Stimulated activated CD8-positive, alpha-beta memory T cell treated with anti-CD3 and anti-CD28 coated beads, Interleukin-7, amount 100 ng/mL, for 24 hours (primary cell): ENCODE results near the gene FLNB.

Source experiments
- DNase-seq: peaks from one replicate; pipeline ENCODE4 v3.0.0-alpha.2; 2020; ENCODE audit warnings: low read depth

FLNB gene

DNA sequence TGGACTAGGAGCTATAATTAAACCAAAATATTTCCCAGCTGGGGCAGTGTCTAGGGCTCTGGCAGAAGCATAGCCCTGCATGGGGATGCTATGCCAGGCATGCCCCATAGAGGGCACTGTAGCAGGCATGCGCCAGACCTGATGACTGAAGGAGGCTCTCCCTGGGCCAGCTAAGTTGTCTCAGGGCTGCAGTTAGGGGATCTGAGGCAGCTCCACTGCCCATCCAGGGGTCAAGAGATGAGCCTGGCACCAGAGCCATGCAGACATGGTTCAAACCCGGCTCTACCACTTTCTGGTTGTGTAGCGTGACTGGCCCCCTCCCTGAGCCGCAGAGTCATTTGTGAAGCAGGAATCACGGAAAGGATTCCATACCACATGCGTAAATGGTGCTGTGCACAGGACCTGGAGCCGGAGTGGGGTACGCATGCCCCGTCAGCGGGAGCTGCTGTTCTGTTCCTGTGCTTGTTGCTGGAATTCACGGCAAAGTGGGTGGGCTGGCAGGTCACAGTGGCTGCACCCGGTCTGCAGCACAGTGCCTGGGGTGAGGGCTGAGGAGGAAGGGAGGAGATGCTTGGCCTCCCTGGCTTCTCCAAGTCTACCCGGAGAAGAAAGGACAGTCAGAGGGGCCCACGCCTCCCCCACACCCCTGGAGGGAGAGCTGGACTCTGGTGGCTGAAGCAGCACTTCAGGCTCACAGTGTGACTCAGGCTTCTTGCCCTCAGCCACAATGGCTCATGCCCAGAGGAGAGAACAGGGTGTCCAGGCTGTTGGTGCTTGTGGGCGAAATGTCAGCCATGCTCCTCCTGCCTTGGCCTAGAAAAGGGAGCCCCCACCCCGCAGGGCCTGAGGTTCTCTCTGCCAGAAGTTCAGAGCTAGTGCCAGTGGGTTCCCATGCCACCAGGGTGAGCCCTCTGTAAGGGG lies 159.5 kb downstream of the FLNB start:
- DNase-seq = peak; percentile 38

DNA sequence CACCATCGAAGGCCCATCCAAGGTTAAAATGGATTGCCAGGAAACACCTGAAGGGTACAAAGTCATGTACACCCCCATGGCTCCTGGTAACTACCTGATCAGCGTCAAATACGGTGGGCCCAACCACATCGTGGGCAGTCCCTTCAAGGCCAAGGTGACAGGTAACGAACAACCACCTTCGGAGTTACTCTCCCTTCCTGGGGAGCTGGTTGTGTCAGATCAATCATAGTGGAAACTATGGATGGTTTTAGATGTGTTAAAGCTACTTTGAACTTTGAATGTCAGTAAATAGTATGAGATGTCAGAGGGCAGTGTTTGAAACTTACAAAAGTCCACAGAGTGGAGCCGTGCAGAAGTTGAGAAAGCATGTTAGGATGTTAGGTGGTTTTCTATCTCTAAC lies 160.3 kb downstream of the FLNB start:
- no peak for DNase-seq

DNA sequence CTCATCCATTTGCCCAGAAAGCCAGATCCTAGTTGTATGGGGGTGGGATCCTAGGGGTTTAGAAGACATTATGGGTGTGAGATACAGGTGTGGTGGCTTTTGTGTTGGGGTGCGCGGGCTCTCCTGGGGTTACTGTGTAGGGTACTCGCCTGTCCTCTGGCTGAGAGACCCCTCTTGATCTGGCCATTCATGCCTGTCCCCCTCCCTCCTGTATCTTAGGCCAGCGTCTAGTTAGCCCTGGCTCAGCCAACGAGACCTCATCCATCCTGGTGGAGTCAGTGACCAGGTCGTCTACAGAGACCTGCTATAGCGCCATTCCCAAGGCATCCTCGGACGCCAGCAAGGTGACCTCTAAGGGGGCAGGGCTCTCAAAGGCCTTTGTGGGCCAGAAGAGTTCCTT lies 161.1 kb downstream of the FLNB start:
- DNase-seq = no peak

DNA sequence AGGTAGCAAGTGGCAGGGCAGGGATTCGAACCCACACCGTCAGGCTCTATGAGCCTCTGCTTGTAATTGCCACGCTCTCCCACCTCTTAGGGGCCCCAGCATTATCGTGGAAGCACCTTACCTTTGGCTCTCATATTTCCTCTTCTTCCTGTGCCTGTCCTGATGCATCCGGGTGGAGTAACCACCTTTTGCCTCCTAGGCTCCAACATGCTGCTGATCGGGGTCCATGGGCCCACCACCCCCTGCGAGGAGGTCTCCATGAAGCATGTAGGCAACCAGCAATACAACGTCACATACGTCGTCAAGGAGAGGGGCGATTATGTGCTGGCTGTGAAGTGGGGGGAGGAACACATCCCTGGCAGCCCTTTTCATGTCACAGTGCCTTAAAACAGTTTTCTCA lies 162.2 kb downstream of the FLNB start:
- DNase-seq = no peak

DNA sequence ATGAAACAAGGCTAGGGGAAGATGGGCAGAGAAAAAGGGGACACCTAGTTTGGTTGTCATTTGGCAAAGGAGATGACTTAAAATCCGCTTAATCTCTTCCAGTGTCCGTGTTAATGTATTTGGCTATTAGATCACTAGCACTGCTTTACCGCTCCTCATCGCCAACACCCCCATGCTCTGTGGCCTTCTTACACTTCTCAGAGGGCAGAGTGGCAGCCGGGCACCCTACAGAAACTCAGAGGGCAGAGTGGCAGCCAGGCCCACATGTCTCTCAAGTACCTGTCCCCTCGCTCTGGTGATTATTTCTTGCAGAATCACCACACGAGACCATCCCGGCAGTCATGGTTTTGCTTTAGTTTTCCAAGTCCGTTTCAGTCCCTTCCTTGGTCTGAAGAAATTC lies 162.9 kb downstream of the FLNB start:
- DNase-seq = no peak

DNA sequence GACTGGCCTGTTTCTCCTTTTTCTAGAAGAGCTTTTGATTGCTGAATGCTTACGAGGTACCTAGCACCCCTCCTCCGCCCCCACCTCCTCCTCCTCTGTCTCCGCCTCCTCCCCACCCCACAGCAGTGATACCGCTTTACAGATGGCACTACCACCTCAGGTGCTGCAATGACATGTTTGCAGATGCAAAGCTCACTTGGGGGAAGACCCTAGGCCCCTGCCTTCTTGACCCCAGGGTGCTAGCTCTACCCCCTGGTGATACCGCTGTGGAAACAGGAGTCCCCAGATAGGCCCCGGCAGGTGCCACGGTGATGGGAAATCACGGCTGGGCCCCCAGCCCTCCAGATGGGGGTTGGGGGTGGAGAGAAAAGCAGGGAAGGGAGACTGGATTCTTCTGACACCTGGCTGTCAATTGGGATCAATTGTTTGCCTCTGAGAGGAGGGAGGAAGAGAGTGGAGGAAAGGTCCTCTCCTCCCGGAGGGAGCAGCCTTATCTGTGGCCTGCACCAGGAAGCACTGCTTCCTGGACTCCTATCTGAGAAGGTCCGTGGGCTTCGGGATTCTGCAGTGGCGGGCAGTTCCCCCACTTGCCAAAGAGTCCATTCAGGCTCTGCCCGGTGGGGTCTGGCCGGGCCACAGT lies 164.9 kb downstream of the FLNB start:
- DNase-seq = no peak

DNA sequence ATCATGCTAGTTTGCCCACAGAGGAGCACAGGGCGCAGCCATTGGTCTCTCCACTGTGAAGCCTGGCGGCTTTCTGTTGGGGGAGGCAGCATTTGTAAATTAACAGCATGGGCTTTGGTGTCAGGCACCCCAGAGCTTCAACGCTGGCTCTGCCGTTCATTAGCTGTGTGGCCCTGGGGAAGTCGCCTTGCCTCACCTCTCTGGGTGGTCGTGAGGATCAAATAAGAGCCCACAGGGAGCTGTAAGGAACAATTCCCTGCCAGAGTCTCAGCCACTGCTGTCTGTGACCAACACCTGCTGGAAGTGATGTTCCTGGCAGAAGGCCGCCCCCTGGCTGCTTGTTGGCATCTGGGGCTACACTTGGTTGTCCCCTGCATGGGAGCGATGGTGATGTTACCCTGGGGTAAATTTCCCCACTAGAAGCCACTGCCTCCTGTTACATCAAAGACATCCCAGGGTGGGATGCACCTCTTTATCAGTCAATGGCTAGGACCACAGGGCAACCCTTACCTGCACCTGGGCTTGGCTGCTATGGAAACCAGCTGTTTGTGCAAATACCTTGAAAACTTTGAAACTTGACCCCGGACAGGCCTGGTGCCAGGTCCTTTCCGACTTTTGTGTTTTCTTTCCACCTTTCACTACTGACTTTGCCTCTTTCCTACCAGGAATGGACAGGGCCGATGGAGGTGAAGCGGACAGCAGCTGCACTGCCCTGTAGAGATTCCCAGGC lies 165.6 kb downstream of the FLNB start:
- DNase-seq = no peak

DNA sequence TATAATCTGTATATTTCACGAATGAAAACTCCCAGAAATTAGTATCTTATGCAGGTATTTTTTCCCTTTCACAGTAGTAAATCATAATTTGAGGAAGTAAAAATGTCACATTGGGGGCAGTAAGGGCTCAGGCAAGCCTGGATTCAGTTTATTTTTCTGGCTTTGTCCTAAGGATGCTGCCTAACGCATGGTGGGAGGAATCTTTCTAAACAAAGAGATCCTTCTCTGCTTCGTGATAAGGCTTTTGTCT lies 166.9 kb downstream of the FLNB start:
- no peak for DNase-seq

DNA sequence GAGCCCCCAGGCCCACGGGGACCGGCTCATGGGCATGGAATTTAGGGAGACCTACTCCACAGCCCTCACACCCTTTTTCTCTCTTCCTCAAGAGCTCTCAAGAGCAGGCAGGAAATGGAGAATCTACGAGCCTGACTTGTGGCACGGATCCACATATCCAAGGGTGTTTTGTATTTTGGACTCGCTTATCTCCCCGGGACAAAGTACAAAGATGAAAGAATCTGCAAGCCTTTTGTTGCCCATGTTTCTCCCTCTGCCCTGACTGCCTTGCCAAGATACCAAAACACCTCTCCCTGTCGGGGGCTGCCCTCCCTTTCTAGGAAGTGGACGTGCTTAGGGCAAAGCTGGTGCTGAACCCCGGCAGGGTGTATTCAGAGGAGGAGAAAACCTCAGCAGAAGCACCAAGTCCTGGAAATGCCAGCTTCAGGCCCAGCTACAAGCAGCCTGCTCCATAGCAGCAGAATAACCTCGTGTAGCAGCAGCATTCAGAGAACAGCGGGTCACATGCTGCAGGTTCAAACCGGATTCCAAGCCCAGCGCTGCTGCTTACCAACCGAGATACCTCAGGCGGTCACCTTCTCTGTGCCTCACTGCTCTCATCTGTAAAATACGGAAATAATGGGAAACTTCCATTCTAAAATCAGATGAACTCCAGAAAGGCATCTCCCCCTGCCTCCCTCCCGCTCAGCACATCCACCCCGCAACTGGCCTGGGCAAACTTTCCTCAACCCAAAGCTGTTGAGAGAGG lies 167.4 kb downstream of the FLNB start:
- DNase-seq = no peak

DNA sequence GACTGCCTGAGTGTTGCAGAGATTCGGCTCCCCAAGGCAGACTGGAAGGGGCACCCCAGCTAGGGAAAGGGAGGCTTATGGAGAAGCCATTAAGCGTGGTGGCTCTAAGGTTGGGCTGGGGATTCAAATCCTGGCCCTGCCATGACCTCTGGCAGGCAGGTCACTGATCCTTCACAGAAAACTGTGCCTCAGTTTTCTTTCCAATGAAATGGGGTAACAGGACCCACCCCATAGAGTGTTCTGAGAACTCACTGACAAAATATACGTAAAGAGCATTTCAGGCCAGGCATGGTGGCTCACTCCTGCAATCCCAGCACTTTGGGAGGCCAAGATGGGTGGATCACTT lies 167.9 kb downstream of the FLNB start:
- DNase-seq = no peak

DNA sequence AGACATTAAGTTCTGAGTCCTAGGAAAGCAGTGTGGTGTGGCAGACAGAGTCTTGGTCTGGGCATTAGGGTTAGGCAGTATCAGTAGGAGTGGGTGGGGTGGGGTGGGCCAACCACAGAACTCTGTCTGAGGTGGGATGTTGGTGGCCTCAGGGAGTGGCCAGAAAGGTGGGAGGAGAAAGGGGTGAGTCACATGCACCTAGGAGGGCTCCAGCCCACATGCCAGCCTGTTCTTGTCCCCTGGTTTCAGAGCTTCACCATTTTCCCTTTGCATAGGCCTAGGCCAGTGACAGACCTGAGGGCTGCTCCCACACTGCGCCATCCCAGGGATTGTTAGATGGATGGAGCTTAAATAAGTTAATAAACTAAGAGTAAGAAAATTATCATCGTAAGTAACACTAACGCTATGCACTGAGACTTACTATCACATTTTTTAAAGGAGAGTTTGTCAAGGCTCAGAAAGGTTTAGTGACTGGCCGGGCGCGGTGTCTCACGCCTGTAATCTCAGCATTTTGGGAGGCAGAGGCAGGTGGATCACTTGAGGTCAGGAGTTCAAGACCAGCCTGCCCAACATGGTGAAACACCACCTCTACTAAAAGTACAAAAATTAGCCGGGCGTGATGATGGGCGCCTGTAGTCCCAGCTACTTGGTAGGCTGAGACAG lies 168.7 kb downstream of the FLNB start:
- no peak for DNase-seq

DNA sequence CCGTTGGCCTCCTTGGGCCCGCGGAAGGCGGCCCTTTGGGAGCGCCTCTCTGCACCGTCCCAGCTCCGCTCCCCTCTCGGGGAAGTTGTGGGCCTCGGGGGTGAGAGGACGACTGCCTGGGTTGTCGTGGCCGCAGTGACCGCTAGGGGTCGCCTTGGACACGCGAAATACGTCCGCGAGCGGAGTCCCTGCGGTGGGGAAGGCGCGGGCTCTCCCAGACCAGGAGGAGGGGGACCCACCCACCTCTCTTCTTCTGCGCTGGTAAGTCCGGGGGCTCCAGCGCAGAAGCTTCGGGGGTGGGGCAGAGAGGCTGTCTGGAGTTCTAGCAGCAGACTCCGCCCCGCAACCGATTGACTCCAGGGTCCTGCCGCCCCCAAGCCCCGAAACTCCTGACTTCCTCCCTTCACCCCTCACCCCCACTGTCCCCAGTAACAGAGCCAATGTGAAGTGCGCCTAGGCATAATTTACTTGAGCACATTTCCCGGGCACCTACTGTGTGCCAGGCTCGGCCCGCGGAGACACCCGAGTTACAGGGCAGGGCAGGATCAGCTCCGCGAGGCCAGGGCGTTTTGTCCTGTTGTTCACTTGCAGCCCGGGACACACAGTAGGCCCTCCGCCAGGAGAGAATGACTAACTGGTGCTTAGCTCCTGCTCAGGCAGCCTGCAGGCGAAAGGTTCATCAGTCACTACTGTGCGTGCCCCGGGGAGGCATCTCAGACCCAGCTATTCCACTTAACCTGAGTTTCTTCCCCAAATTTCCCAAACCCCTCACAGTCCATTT lies 169.7 kb downstream of the FLNB start:
- peak; percentile 89 for DNase-seq

DNA sequence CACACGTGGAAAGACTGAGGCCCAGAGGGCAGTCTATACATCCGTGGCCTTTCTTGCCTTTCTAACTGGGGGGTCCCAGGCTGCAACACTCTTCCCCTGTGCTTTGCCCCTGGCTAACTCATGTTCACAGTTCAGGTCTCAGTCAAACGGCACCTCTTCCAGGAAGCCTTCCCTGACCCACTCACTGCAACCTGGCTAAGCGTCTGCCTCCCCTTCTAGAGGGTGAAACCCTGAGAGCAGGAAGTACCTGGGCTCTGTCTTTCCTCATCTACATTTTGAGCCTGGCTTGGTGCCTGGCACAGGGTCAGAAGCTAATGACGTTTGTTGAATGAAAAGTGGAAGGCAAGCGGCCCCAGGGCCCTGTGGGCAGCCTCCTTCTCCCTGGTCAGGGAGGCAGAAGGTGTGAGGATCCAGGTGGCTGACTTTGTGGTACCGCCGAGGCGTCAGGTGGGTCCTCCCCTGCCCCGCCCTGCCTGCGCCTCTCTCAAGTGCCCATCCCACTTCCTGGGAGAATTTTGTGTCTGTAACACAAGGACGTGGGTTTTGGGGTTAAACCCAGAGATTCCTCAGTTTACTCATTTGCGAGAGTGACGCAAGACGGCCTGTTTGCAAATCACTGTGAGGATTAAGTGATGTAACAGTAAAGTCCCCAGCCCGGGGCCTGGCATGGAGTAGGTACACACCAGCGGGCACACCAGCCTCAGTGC lies 170.5 kb downstream of the FLNB start:
- DNase-seq = no peak

DNA sequence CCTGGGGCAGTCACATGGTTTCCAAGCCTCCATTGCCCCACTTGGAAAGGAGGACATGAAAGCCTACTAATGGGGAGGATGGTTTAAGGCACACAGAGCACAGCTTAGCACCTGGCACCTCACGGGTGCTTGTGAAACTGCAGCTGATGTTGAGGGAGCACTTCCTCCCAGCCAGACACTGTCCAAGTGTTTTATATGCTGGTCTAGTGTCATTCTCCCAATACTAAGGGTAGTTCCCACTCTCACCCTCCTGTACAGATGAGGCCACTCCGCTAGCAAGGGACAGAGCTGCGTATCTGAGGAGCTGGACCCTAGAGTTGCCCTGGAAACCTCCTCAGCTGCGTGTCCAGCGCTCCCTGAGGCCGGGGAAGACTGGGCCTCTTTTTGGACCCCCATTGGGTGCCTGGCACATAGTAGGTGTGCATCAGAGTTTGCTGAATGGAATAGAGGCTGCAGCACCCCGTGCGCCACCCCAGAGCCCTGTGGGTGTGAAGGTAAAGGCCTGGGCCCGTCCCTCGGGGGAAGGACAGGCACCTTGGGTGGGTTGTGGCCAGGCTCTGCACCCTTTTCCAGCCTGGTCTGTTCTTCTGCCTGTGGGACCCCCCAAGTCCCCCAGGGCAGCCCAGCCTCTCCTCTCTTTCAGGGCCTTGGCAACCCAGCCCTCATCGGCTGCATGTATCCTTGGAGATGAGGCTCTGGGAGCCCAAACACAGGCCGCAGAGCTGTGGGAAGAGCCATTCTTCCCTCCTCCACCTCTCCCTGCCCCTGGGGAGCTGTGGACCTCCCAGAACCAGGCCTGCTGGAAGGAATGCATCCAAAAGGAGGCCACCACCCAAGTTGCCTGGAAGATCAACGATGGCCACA lies 171.2 kb downstream of the FLNB start:
- no peak for DNase-seq

DNA sequence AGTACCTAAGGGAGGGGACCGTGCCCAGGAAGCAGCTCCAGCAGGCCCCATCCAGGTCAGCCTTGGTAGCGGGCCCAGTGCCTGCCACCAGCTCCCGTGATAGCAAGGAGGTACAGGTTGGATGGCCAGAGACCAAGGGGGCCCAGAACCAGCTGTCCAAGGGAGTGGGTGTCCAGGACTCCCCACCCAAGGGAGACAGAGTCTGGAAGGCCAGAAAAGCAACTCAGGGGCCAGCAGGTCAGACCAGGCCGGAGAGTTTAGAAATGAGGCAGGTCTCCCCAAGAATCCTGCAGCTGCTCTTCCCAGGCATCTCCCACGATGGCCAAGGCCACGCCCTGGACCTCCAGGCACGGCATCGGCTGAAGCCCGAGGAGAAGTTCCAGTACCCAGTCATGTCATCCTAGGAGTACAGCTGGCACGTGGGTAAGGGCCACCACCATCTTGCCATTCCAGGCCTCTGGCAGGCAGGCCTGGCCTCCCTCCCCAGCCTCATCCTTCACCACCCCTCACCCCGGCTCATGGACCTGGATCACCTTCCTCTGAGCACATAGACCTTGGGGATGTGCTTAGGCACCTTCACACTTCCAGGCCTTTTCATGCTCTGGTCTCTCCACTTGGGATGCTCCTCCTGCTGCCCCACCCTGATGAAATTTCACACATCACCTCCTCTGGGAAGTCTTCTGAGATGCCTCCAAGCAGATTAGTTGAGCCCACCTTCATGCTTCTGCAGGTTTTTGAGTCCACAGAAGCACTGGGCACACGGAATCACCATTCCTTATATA lies 172.1 kb downstream of the FLNB start:
- no peak for DNase-seq

DNA sequence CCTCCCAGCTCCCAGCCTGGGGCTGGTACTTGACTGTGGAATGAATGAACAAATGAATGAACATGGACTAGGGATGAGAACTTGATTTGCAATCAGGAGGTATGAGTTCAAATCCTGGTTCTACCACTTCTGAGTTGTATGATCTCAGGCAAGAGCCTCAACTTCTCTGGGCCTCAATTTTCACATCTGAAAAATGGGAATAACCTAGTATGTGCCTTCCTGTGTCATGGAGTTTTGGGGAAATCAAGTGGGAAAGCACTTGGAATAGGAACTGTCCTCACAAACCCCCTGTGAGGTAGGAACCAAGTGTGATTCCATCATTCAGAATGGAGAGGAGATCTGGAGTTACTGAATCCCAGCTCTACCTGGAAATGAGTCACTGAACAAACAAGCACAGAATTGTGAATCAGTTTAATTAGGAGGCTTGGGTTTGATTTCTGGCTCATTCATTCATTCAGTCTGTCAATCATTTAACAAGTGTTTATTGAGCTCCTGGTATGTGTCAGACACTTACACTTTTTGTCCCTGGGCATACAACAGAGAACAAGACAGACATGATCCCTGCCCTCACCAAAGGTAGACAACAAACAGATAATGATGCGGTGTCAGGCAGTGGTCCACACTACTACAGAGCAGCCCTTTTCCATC lies 172.8 kb downstream of the FLNB start:
- DNase-seq = no peak

DNA sequence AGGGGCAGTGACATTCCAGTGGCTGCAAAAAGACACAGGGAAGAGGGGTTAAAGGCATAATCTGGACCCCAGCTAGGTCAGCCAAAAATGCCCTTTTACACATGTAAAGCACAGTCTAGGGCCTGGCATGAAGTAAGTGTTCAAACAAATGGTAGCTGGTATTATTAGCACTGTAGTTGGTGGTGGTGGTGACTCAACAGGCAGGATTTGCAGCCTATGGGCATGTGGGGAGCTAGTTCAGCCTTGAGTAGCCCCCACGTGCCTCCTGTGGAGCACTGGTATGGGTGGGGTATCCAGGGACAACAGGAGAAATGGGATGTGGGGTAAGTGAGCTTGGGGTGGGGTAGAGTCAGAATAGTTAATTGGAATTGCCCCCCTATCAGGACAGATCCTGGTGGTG lies 175.0 kb downstream of the FLNB start:
- no peak for DNase-seq

DNA sequence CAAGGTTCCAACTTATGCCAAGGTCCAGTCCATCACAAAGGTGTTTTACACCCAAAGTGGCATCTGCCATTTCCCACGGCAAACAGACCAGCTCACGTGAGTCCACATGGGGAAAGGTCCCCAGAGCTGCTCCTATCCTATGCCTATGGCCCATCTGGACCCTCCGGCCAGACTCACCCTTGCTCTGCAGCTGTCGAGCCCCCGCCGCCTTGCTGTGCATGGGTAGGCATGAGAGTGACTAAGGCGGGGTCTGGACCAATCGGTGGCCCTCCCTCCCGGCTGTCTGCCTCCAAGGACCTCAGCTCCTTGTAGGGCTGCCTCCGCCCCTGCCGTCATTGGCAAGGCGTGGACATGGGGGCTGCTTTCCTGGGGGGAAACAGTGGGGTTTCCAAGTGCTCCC lies 175.7 kb downstream of the FLNB start:
- DNase-seq = no peak
